HCT116 (cell line): ENCODE measurements around the gene ACOT9. TPM values are rescaled to one million over a fixed set of nuclear protein-coding genes. Genes with fewer than 3 reads are reported as not detected.

Source experiments
- ATAC-seq: fragments of 200-7000 bp; cut with Tn5 transposase; 2 replicates; pipeline ENCODE4 v1.9.1; 2020; ENCODE audit warnings: mild to moderate bottlenecking, moderate library complexity
- BruUV-seq: library from RNA; stranded (reverse); fragments of 400-500 nt; replicated peaks from 2 replicates; lab custom pipeline; 2021; lab: Mats Ljungman, UMichigan
- CTCF ChIA-PET: fragments of 300-600 bp; sonication (Branson Sonifier 250); formaldehyde crosslinking; loops from one replicate; lab custom pipeline; 2021; ENCODE audit warnings: antibody characterized with exemption; lab: Charles Lee
- POLR2A ChIA-PET: fragments of 300-600, 350-600 bp; sonication (Branson Sonifier 250); formaldehyde crosslinking; loops from one replicate; lab custom pipeline; 2021; ENCODE audit warnings: antibody characterized with exemption; lab: Charles Lee
- RAD21 ChIA-PET, 2 experiments: fragments of 300-600 bp; sonication (Branson Sonifier 250); formaldehyde crosslinking; loops; one replicate each; lab custom pipeline; 2023; ENCODE audit warnings: low total read pairs in 2 of 2; ENCODE audit not compliant: uncharacterized antibody in 2 of 2, unreplicated experiment in 2 of 2, low non-redundant PET in 1 of 2; lab: Charles Lee
- DNase-seq: peaks from one replicate; pipeline ENCODE4 v3.0.0-alpha.2; 2010; ENCODE audit warnings: low read depth, low spot score
- H2AFZ ChIP-seq: fragments of 200-600 bp; shearing (Covaris generic), sonication (generic); 2 replicates; pipeline ENCODE4 v1.6.1; 2017; ENCODE audit warnings: low read depth, mixed run types, mixed read lengths, antibody characterized with exemption, low read length; ENCODE audit not compliant: poor library complexity, severe bottlenecking
- H3K27ac ChIP-seq: 2 replicates; pipeline ENCODE4 v1.5.1; 2012; ENCODE audit warnings: low read depth, low read length
- H3K27me3 ChIP-seq: fragments of 200-600 bp; sonication (generic); 2 replicates; pipeline ENCODE4 v1.6.1; 2016; ENCODE audit warnings: mixed run types, low read length, mixed read lengths; ENCODE audit not compliant: insufficient read depth
- H3K36me3 ChIP-seq, 2 experiments: fragments of 200-500 bp in 1 of 2; fragments of 200-600 bp in 1 of 2; sonication (Bioruptor generic) in 1 of 2; sonication (generic) in 1 of 2; 2 replicates each; pipeline versions ENCODE4 v1.5.1 to v1.6.1; 2014 to 2016; ENCODE audit warnings: low read length in 2 of 2, inconsistent platforms in 1 of 2, mixed read lengths in 1 of 2, mixed run types in 1 of 2; ENCODE audit not compliant: insufficient read depth in 2 of 2, control insufficient read depth in 1 of 2
- H3K4me1 ChIP-seq, 2 experiments: fragments of 200-600 bp in 1 of 2; sonication (generic) in 1 of 2; 2 replicates each; pipeline versions ENCODE4 v1.5.1 to v1.6.1; 2012 to 2017; ENCODE audit warnings: low read length in 2 of 2, inconsistent platforms in 1 of 2, mild to moderate bottlenecking in 1 of 2, mixed read lengths in 1 of 2, mixed run types in 1 of 2, moderate library complexity in 1 of 2; ENCODE audit not compliant: insufficient read depth in 2 of 2, control insufficient read depth in 1 of 2
- H3K4me2 ChIP-seq: fragments of 200-600 bp; sonication (generic); 2 replicates; pipeline ENCODE4 v1.6.1; 2017; ENCODE audit warnings: mixed run types, low read length, mixed read lengths
- H3K4me3 ChIP-seq, 2 experiments: fragments of 200-600 bp in 1 of 2; sonication (generic) in 1 of 2; replicated peaks in 1 of 2; 2 replicates each; pipeline ENCODE4 v1.5.1; 2011 to 2016; ENCODE audit warnings: low read length in 2 of 2, control low read depth in 1 of 2, low read depth in 1 of 2, mild to moderate bottlenecking in 1 of 2, mixed read lengths in 1 of 2, mixed run types in 1 of 2
- H3K79me2 ChIP-seq: fragments of 200-600 bp; sonication (generic); 2 replicates; pipeline ENCODE4 v1.6.1; 2017; ENCODE audit warnings: mild to moderate bottlenecking, mixed run types, low read length, moderate library complexity, mixed read lengths; ENCODE audit not compliant: insufficient read depth
- H3K9ac ChIP-seq: fragments of 200-600 bp; sonication (generic); 2 replicates; pipeline ENCODE4 v1.6.1; 2016; ENCODE audit warnings: low read length, mixed read lengths
- H3K9me2 ChIP-seq: fragments of 200-600 bp; sonication (generic), shearing (Covaris generic); 2 replicates; pipeline ENCODE4 v1.6.1; 2017; ENCODE audit warnings: mixed run types, mild to moderate bottlenecking, moderate library complexity; ENCODE audit not compliant: insufficient read depth
- H3K9me3 ChIP-seq, 2 experiments: fragments of 200-500 bp in 1 of 2; fragments of 200-600 bp in 1 of 2; sonication (Bioruptor generic) in 1 of 2; sonication (generic) in 1 of 2; 2 replicates each; pipeline ENCODE4 v1.6.1; 2014 to 2017; ENCODE audit warnings: low read length in 2 of 2, mixed read lengths in 2 of 2, inconsistent platforms in 1 of 2, low read depth in 1 of 2, mild to moderate bottlenecking in 1 of 2, mixed run types in 1 of 2, moderate library complexity in 1 of 2; ENCODE audit not compliant: control insufficient read depth in 1 of 2, insufficient read depth in 1 of 2
- H4K20me1 ChIP-seq: fragments of 200-600 bp; sonication (generic), shearing (Covaris generic); 2 replicates; pipeline ENCODE4 v1.6.1; 2017; ENCODE audit warnings: mixed run types, mild to moderate bottlenecking, moderate library complexity; ENCODE audit not compliant: insufficient read depth
- CBX3 ChIP-seq: IDR thresholded peaks from 2 replicates; pipeline ENCODE4 v1.6.1; 2012; ENCODE audit warnings: low read depth
- ELF1 ChIP-seq: IDR thresholded peaks from 2 replicates; pipeline ENCODE4 v1.6.1; 2012; ENCODE audit warnings: low read depth, borderline replicate concordance
- EZH2 ChIP-seq: fragments of 200-600 bp; sonication (generic); IDR thresholded peaks from 2 replicates; pipeline ENCODE4 v1.6.1; 2017; ENCODE audit warnings: antibody characterized with exemption, mixed run types
- EZH2phosphoT487 ChIP-seq: fragments of 200-600 bp; IDR thresholded peaks from 2 replicates; pipeline ENCODE4 v1.6.1; 2018; ENCODE audit warnings: antibody characterized with exemption, borderline replicate concordance
- JUND ChIP-seq: IDR thresholded peaks from 2 replicates; pipeline ENCODE4 v1.6.1; 2012
- SRF ChIP-seq: IDR thresholded peaks from 2 replicates; pipeline ENCODE4 v1.6.1; 2012; ENCODE audit warnings: low read depth
- YY1 ChIP-seq: IDR thresholded peaks from 2 replicates; pipeline ENCODE4 v1.6.1; 2011; ENCODE audit warnings: low read length, low read depth, moderate library complexity, mild to moderate bottlenecking; ENCODE audit not compliant: insufficient replicate concordance; ENCODE audit errors: extremely low read depth
- intact Hi-C: fragments of 100-400 bp; cut with micrococcal nuclease; formaldehyde crosslinking; loops from 2 replicates; pipeline ENCODE4 v1.10.0; 2022
- total RNA-seq: library from RNA; stranded (reverse); gene quantifications from one replicate; pipeline ENCODE4 v1.2.1, GENCODE V29; 2021; ENCODE audit not compliant: unreplicated experiment
- TF ChIP-seq, protein P1 (sequence below): IDR thresholded peaks from 2 replicates; pipeline ENCODE4 v1.6.1; 2012; ENCODE audit warnings: low read depth
- TF ChIP-seq, protein P2 (sequence below): IDR thresholded peaks from 2 replicates; pipeline ENCODE4 v1.6.1; 2012
- TF ChIP-seq, protein P3 (sequence below): IDR thresholded peaks from 2 replicates; pipeline ENCODE4 v1.6.1; 2011; ENCODE audit warnings: mild to moderate bottlenecking, low read length, moderate library complexity; ENCODE audit not compliant: insufficient replicate concordance; ENCODE audit errors: extremely low read depth
- TF ChIP-seq, protein P4 (sequence below): IDR thresholded peaks from 2 replicates; pipeline ENCODE4 v1.6.1; 2012
- TF ChIP-seq, protein P5 (sequence below), 3 experiments: fragments of 200-600 bp in 1 of 3; sonication (generic) in 1 of 3; IDR thresholded peaks in 2 of 3; conservative IDR thresholded peaks in 1 of 3; 2 replicates each; pipeline ENCODE4 v1.5.1; 2012 to 2017; ENCODE audit warnings: low read depth in 2 of 3, low read length in 2 of 3, antibody characterized with exemption in 1 of 3, borderline replicate concordance in 1 of 3, control low read depth in 1 of 3, mild to moderate bottlenecking in 1 of 3, mixed read lengths in 1 of 3, mixed run types in 1 of 3, moderate library complexity in 1 of 3; ENCODE audit not compliant: insufficient read depth in 1 of 3

Gene ACOT9
- total RNA-seq, 1 experiment from 2014 or later, result 59.7 TPM

- H3K4me3 ChIP-seq, result no peak overlapping the region
- DNase-seq, result no peak
- no peaks in the 10 kb centered on the region for H3K9me2 ChIP-seq
- CTCF ChIA-PET, result no interaction called here
- H3K9ac ChIP-seq, result no peak overlapping the region
- ATAC-seq, result no peak
- H4K20me1 ChIP-seq, result no peaks in the 10 kb centered on the region
- no peak overlapping the region for H3K27ac ChIP-seq
- POLR2A ChIA-PET, result no interaction called here
- H3K4me1 ChIP-seq, result peaks cover 2 to 9% of the 10 kb centered on the region in 2 experiments; a peak in 2 of 4 replicates
- peaks cover 20% of the 10 kb centered on the region for H3K79me2 ChIP-seq
- no peak overlapping the region for H2AFZ ChIP-seq
- no peaks in the 10 kb centered on the region for H3K9me3 ChIP-seq
- RAD21 ChIA-PET, result no interaction called here
- no peaks in the 10 kb centered on the region for H3K27me3 ChIP-seq
- intact Hi-C loops, result no loop called here
- TF ChIP-seq EZH2, result no peak
- TF ChIP-seq EZH2phosphoT487, result no peak
- TF ChIP-seq SRF, result no peak
- TF ChIP-seq ELF1, result no peak
- TF ChIP-seq, protein P1, sequence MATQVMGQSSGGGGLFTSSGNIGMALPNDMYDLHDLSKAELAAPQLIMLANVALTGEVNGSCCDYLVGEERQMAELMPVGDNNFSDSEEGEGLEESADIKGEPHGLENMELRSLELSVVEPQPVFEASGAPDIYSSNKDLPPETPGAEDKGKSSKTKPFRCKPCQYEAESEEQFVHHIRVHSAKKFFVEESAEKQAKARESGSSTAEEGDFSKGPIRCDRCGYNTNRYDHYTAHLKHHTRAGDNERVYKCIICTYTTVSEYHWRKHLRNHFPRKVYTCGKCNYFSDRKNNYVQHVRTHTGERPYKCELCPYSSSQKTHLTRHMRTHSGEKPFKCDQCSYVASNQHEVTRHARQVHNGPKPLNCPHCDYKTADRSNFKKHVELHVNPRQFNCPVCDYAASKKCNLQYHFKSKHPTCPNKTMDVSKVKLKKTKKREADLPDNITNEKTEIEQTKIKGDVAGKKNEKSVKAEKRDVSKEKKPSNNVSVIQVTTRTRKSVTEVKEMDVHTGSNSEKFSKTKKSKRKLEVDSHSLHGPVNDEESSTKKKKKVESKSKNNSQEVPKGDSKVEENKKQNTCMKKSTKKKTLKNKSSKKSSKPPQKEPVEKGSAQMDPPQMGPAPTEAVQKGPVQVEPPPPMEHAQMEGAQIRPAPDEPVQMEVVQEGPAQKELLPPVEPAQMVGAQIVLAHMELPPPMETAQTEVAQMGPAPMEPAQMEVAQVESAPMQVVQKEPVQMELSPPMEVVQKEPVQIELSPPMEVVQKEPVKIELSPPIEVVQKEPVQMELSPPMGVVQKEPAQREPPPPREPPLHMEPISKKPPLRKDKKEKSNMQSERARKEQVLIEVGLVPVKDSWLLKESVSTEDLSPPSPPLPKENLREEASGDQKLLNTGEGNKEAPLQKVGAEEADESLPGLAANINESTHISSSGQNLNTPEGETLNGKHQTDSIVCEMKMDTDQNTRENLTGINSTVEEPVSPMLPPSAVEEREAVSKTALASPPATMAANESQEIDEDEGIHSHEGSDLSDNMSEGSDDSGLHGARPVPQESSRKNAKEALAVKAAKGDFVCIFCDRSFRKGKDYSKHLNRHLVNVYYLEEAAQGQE, result no peak
- no peak for TF ChIP-seq YY1
- TF ChIP-seq, protein P2, sequence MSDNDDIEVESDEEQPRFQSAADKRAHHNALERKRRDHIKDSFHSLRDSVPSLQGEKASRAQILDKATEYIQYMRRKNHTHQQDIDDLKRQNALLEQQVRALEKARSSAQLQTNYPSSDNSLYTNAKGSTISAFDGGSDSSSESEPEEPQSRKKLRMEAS, result no peak
- TF ChIP-seq CBX3, result no peak
- TF ChIP-seq, protein P3, sequence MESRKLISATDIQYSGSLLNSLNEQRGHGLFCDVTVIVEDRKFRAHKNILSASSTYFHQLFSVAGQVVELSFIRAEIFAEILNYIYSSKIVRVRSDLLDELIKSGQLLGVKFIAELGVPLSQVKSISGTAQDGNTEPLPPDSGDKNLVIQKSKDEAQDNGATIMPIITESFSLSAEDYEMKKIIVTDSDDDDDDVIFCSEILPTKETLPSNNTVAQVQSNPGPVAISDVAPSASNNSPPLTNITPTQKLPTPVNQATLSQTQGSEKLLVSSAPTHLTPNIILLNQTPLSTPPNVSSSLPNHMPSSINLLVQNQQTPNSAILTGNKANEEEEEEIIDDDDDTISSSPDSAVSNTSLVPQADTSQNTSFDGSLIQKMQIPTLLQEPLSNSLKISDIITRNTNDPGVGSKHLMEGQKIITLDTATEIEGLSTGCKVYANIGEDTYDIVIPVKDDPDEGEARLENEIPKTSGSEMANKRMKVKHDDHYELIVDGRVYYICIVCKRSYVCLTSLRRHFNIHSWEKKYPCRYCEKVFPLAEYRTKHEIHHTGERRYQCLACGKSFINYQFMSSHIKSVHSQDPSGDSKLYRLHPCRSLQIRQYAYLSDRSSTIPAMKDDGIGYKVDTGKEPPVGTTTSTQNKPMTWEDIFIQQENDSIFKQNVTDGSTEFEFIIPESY, result no peak
- TF ChIP-seq JUND, result no peak
- TF ChIP-seq, protein P4, sequence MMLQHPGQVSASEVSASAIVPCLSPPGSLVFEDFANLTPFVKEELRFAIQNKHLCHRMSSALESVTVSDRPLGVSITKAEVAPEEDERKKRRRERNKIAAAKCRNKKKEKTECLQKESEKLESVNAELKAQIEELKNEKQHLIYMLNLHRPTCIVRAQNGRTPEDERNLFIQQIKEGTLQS, result no peak
- TF ChIP-seq, protein P5, sequence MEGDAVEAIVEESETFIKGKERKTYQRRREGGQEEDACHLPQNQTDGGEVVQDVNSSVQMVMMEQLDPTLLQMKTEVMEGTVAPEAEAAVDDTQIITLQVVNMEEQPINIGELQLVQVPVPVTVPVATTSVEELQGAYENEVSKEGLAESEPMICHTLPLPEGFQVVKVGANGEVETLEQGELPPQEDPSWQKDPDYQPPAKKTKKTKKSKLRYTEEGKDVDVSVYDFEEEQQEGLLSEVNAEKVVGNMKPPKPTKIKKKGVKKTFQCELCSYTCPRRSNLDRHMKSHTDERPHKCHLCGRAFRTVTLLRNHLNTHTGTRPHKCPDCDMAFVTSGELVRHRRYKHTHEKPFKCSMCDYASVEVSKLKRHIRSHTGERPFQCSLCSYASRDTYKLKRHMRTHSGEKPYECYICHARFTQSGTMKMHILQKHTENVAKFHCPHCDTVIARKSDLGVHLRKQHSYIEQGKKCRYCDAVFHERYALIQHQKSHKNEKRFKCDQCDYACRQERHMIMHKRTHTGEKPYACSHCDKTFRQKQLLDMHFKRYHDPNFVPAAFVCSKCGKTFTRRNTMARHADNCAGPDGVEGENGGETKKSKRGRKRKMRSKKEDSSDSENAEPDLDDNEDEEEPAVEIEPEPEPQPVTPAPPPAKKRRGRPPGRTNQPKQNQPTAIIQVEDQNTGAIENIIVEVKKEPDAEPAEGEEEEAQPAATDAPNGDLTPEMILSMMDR (IDR thresholded peaks at IDR 0.05 in 2 of 3, conservative IDR thresholded peaks at IDR 0.05 in 1 of 3; ENCODE audit: borderline replicate concordance in 1 of 3, insufficient read depth in 1 of 3, low read depth in 2 of 3, low read length in 2 of 3), result no peak
- no peaks in the 10 kb centered on the region for H3K36me3 ChIP-seq
- H3K4me2 ChIP-seq, result no peak overlapping the region
- no TSS peak for BruUV-seq
Observed at GRCh38 chrX:23664496-23664895, 78.6 kb downstream of the ACOT9 start.
